Transverse colon (tissue), 4 donors: ENCODE data around the gene CNTN1.

Experiments
- EP300 ChIP-seq: sonication (generic); formaldehyde crosslinking; IDR thresholded peaks from one replicate; pipeline ENCODE4 v1.6.1; 2017; ENCODE audit warnings: antibody characterized with exemption, low read depth
- POLR2A ChIP-seq: fragments of 450-650 bp; IDR thresholded peaks from one replicate; pipeline ENCODE4 v1.6.1; 2016; ENCODE audit warnings: antibody characterized with exemption, mild to moderate bottlenecking, moderate library complexity
- POLR2AphosphoS5 ChIP-seq, 3 donors: sonication (generic); formaldehyde crosslinking; IDR thresholded peaks; one replicate each; pipeline ENCODE4 v1.6.1; 2016; ENCODE audit warnings: antibody characterized with exemption in 3 of 3
- TF ChIP-seq, protein P1 (sequence below), 5 experiments: fragments of 200-600 bp in 3 of 5; fragments of 450-650 bp in 2 of 5; sonication (generic) in 3 of 5; IDR thresholded peaks; 1 replicate in 2 of 5; 2 replicates in 3 of 5; pipeline ENCODE4 v1.5.1; 2016 to 2017; ENCODE audit warnings: antibody characterized with exemption in 5 of 5, inconsistent platforms in 3 of 5, mild to moderate bottlenecking in 2 of 5, moderate library complexity in 1 of 5

- TF ChIP-seq POLR2AphosphoS5 (IDR thresholded peaks at IDR 0.05), result no peak
- TF ChIP-seq, protein P1, sequence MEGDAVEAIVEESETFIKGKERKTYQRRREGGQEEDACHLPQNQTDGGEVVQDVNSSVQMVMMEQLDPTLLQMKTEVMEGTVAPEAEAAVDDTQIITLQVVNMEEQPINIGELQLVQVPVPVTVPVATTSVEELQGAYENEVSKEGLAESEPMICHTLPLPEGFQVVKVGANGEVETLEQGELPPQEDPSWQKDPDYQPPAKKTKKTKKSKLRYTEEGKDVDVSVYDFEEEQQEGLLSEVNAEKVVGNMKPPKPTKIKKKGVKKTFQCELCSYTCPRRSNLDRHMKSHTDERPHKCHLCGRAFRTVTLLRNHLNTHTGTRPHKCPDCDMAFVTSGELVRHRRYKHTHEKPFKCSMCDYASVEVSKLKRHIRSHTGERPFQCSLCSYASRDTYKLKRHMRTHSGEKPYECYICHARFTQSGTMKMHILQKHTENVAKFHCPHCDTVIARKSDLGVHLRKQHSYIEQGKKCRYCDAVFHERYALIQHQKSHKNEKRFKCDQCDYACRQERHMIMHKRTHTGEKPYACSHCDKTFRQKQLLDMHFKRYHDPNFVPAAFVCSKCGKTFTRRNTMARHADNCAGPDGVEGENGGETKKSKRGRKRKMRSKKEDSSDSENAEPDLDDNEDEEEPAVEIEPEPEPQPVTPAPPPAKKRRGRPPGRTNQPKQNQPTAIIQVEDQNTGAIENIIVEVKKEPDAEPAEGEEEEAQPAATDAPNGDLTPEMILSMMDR (IDR thresholded peaks at IDR 0.05), result no peak
- TF ChIP-seq POLR2A, result no peak
- TF ChIP-seq EP300, result no peak
Measured at GRCh38 chr12:40714636-40715035, 22.4 kb downstream of the CNTN1 start.
